Uterus (tissue), 2 donors: ENCODE measurements around the gene PTBP3.

Experiments
- POLR2A ChIP-seq, 2 donors: fragments of 450-650 bp; IDR thresholded peaks; one replicate each; pipeline ENCODE4 v1.6.1; 2016; ENCODE audit warnings: antibody characterized with exemption in 2 of 2, mild to moderate bottlenecking in 1 of 2, moderate library complexity in 1 of 2
- TF ChIP-seq, protein P1 (sequence below), 4 experiments: fragments of 200-600 bp in 2 of 4; fragments of 450-650 bp in 2 of 4; sonication (generic) in 2 of 4; IDR thresholded peaks; one replicate each; pipeline ENCODE4 v1.5.1; 2016 to 2019; ENCODE audit warnings: antibody characterized with exemption in 4 of 4, mild to moderate bottlenecking in 2 of 4, moderate library complexity in 1 of 4

DNA sequence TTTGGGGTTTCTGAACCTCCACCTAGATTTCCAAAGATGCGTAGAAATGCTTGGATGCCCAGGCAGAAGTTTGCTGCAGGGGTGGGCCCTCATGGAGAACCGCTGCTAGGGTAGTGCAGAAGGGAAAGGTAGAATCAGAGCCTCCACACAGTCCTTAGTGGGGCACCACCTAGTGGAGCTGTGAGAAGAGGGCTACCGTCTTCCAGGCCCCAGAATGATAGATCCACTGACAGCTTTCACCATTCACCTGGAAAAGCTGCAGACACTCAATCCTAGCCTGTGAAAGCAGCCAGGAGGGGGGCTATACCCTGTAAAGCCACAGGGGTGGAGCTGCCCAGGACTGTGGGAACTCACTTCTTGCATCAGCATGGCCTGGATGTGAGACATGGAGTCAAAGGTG, 33.2 kb upstream of the PTBP3 start:
- TF ChIP-seq POLR2A (IDR thresholded peaks at IDR 0.05) = no peak
- TF ChIP-seq, protein P1, sequence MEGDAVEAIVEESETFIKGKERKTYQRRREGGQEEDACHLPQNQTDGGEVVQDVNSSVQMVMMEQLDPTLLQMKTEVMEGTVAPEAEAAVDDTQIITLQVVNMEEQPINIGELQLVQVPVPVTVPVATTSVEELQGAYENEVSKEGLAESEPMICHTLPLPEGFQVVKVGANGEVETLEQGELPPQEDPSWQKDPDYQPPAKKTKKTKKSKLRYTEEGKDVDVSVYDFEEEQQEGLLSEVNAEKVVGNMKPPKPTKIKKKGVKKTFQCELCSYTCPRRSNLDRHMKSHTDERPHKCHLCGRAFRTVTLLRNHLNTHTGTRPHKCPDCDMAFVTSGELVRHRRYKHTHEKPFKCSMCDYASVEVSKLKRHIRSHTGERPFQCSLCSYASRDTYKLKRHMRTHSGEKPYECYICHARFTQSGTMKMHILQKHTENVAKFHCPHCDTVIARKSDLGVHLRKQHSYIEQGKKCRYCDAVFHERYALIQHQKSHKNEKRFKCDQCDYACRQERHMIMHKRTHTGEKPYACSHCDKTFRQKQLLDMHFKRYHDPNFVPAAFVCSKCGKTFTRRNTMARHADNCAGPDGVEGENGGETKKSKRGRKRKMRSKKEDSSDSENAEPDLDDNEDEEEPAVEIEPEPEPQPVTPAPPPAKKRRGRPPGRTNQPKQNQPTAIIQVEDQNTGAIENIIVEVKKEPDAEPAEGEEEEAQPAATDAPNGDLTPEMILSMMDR (IDR thresholded peaks at IDR 0.05) = no peak
